AG09319 (cell line): Measurements from ENCODE around the gene PTGR2.
A peak's percentile ranks its signal among the peaks of the same experiment; 100 is the strongest.
"Not testable (repeated sequence)": the region's sequence is repeated elsewhere in the genome, so short reads cannot be mapped to it uniquely, and the experiment has no call there.

Experiments
- DNase-seq: peaks from one replicate; pipeline ENCODE4 v3.0.0-alpha.2; 2010; ENCODE audit warnings: low read depth; ENCODE audit errors: extremely low read depth
- TF ChIP-seq, protein P1 (sequence below): IDR thresholded peaks from 2 replicates; pipeline ENCODE4 v1.5.1; 2011; ENCODE audit warnings: low read depth, mild to moderate bottlenecking, inconsistent platforms, low read length, moderate library complexity

PTGR2 gene

DNA sequence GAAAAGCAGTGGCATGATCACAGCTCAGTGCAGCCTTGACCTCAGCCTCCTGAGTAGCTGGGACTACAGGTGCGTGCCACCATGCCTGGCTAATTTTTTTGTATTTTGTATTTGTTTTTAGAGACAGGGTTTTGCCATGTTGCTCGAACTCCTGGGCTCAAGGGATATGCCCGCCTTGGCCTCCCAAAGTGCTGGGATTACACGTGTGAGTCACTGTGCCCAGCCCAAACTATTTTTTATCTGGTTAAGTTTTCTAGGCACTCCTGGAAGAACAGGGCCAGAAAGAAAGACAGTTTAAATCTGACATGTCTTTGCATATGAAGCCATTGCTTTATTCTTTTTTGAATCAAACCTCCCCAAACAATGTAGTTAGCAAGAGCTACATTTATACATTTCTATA lies 27.5 kb upstream of the PTGR2 start:
- no peak for DNase-seq
- TF ChIP-seq, protein P1, sequence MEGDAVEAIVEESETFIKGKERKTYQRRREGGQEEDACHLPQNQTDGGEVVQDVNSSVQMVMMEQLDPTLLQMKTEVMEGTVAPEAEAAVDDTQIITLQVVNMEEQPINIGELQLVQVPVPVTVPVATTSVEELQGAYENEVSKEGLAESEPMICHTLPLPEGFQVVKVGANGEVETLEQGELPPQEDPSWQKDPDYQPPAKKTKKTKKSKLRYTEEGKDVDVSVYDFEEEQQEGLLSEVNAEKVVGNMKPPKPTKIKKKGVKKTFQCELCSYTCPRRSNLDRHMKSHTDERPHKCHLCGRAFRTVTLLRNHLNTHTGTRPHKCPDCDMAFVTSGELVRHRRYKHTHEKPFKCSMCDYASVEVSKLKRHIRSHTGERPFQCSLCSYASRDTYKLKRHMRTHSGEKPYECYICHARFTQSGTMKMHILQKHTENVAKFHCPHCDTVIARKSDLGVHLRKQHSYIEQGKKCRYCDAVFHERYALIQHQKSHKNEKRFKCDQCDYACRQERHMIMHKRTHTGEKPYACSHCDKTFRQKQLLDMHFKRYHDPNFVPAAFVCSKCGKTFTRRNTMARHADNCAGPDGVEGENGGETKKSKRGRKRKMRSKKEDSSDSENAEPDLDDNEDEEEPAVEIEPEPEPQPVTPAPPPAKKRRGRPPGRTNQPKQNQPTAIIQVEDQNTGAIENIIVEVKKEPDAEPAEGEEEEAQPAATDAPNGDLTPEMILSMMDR = no peak

DNA sequence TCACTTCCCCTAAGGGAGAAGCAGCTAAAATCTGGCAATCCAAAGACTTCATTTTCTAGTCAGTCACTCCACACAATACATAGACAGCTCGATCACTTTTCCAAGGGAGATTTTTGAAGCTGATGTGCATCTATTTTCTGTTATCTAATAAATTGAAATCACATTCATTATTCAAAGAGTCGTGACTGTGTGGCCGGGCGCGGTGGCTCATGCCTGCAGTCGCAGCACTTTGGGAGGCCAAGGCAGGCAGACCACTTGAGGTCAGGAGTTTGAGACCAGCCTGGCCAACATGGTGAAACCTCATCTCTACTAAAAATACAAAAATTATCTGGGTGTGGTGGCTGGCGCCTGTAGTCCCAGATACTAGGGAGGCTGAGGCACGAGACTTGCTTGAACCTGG lies 27.1 kb upstream of the PTGR2 start:
- DNase-seq = no peak
- TF ChIP-seq, protein P1 = no peak

DNA sequence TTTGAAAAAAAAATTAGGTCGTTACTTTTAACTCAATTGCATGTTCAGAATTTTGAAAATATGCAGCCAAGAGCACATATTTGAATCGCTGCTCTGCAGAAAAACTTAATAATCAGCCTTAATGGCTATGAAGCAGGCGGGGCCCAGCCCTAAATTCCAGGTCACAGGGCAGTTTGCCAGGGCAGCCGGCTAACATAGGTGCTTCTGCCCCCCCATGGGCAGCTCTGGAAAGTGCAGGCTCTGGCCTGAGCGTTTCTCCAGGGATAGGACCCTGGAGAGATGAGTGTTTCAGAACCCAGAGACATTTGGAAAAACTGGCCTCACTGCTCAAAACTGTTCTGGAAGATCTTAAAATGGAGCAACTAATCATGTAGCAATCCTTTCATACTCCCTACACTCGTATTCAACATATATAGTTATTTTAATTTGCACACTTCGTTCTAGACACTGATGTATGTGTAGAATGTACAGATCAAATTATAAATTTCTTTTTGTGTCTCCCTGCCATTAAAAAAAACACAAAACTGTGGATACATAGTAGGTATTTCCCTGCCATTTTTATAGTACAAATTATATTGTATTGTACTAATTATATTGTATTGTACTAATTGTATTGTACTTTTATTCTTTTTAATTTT lies 26.0 kb upstream of the PTGR2 start:
- peak; percentile 67 for DNase-seq
- TF ChIP-seq, protein P1 = peak; percentile 95

DNA sequence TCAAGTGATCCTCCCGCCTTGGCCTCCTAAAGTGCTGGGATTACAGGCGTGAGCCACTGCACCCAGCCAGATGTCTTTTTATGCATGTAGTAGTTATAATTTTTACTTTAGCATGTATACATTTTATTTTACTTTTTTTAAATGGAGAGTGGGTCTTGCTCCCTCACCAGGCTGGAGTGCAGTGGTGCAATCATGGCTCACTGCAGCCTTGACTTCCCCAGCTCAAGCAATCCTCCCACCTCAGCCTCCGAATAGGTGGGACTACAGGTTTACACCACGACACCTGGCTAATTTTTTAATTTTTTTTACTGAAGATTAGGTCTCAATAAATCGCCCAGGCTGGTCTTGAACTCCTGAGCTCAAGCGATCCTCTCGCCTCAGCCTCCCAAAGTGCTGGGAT lies 24.4 kb upstream of the PTGR2 start:
- DNase-seq = not testable (repeated sequence)
- TF ChIP-seq, protein P1 = peak; percentile 11

DNA sequence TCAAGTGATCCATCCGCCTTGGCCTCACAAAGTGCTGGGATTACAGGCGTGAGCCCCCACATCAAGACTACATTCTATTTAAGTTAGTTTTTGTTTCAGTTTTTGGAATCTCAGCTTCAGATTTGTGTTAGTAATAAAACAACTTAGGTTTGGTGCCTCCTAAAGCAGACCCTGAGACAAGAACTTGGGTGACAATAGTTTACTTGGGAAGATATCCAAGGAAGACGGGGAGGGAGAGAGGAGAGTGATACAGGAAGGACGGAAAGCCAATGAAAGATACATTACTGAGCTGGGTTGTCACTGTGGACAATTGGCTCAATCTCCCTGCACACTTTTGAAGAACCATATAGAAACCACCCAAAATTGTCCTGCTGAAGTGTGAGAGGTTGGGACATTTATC lies 22.6 kb upstream of the PTGR2 start:
- DNase-seq = no peak
- TF ChIP-seq, protein P1 = no peak

DNA sequence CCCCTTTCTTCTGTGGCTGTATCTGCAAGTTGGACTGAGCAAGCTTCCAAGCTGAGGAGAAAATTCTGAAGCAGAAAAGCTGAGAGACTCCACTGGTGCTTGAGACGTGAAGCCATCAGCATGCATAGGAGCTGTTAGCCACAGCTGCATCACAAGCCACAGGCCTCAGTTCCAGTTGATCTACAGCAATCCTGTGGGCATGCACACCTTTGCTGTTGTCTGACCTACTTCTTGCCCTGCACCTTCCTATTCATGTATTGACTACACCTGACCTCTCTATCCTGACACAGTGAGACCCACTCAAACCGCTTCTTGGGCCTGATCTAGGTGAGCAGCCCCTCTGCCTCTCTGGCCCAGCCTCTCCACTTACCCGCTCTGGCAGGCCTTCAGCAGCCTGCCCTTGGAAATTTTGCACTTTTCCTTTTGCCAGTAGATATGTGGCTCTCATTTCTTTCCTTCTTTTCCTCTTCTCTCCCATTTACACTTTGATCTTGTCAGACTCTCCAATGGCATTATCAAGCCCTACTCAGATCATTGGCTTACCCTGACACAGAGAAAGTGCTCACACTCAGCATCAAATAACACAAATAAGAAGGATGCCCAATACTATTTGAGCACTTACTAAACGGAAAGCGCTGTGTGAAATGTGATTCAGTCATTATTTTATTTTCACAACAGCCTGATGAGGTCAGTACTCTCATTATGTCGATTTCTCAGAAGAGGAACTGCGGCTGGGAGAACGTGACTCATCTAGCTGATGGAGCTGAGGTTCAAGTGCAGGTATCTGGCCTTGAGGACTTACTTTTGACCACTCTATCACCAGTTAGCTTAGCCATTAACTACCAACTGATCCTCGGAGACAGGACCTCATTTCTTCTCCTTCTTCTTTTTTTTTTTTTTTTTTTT lies 21.9 kb upstream of the PTGR2 start:
- peak; percentile 64 for DNase-seq
- TF ChIP-seq, protein P1 = no peak; the same call in 1 of the 2 replicates

DNA sequence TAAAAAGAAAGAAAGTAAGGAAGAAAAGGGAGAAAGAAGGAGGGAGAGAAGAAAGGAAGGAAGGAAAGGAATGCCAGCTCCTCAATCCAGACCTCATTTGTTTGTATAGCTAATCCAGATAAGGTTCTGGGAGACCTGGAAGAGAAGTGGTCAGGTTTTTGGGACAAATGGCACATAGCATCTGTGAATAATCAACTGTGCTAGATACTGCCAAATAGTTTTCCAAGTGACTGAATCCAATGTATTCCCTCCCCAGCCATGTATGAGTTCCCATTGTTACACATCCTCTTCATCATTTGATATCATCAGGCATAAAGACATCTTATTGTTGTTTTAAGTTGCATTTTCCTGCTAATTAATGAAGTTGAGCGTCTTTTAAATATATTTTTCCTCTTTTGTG lies 18.6 kb upstream of the PTGR2 start:
- peak; percentile 79 for DNase-seq
- TF ChIP-seq, protein P1 = no peak
